Measurements from ENCODE around the gene CCDC183. TPM values are rescaled to one million over a fixed set of nuclear protein-coding genes. Genes with fewer than 3 reads are reported as not detected.

Gene CCDC183
- 0.20 to 0.83 TPM (median 0.45 TPM) in 5 replicates for total RNA-seq (2022; extraction: Qiagen RNA extraction; ENCODE audit: low read depth)

GRCh38 chr9:136796238-136796774 lies at the start of gene CCDC183:
Gene CCDC183, plus strand, starts transcription at chr9:136796338. Its CDS starts 60 bp downstream, at chr9:136796398.

DNA sequence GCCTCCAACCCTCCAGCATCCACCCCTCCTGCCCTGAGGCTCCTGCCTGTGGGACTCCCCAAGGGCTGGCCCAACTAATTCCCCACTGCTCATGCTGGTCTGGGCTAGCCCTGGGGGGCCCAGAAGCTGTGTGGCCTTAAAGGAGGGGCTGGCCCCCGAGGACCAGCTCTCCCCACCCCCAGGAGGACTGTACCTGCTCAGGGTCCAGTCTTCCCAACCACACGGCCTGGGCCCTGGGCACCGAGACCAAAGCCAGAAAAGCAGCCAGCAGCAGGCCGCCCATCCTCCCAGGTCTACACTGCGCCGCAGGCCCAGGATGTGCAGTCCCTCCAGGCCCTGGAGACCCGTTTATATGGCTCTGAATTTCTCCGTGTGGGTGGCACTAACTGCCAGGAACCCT lies 47.9 kb upstream of the CCDC183 start, which contains the start of gene LCN6:
Gene LCN6 (minus strand): TSS at position 325 of the 400 bp plus-strand sequence. CDS start 42 bp downstream, at position 283.

GRCh38 chr9:136764301-136764891 lies 31.7 kb upstream of the CCDC183 start, which contains the start of gene LCN15:
Gene LCN15, minus strand, starts transcription at chr9:136764518. Its CDS starts 30 bp downstream, at chr9:136764488.

GRCh38 chr9:136790640-136791515 lies 5.3 kb upstream of the CCDC183 start, which contains the start of gene TMEM141:
Gene TMEM141, plus strand, starts transcription at chr9:136791344. Its CDS starts 27 bp downstream, at chr9:136791371.

GRCh38 chr9:136807281-136808074 lies 11.3 kb downstream of the CCDC183 start, which contains the start of gene RABL6:
Gene RABL6, plus strand, starts transcription at chr9:136807948. Its CDS starts 249 bp downstream, at chr9:136808197.

GRCh38 chr9:136842380-136842948 lies 46.3 kb downstream of the CCDC183 start, which contains the start of gene AJM1:
Gene AJM1, plus strand, starts transcription at chr9:136842478. Its CDS starts 1,937 bp downstream, at chr9:136844415.

DNA sequence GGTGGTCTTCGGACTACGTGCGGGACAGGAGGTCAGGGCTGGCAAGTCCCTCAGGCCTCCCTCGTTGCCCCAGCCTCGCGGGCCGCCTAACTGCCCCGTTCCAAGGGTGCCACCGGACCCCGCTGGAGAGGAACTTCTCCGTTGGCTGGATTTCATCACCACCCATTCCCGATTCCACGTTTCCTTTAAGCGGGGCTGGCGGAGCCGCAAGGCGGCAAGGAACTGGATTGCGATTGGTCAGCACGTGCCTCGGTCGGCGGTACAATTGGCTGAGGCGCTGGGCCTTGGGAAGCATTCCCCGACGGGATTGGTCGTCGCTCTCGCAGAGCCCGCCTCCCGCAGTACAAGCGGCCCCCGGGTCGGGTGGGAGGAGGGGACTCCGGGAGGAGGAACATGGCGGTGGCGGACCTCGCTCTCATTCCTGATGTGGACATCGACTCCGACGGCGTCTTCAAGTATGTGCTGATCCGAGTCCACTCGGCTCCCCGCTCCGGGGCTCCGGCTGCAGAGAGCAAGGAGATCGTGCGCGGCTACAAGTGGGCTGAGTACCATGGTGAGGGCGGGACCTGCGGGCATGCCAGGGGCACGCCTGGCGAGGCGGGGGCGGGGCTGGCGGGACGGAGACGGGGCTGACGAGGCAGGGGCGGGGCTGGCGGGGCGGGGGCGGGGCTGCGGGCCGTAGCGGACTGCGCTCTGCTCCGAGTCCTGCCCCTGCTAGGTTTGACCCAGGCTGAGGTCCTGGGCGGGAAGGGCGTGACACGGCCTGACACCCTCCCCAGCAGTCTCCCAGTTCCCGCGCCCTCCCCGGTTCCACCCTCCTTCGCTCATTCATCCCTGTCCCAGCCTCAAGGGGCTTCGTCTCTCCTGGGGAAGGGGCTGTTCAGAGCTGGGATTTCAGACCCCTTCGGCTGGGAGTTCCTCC lies 53.2 kb downstream of the CCDC183 start, which contains the start of gene PHPT1:
Gene PHPT1 (plus strand): TSS at position 372 of the 922 bp plus-strand sequence. CDS start 22 bp downstream, at position 394.

GRCh38 chr9:136851941-136852663 lies 56.0 kb downstream of the CCDC183 start, which contains the start of gene MAMDC4:
Gene MAMDC4, plus strand, starts transcription at chr9:136852346. Its CDS starts 71 bp downstream, at chr9:136852417.

Other genes with a start within 250 kb of the CCDC183 start
- 39.5 to 60.2 TPM (median 52.8 TPM) in 5 replicates for gene EGFL7, start 133.4 kb upstream of the CCDC183 start, total RNA-seq (2022; extraction: Qiagen RNA extraction; ENCODE audit: low read depth)
- gene AGPAT2, start 108.9 kb upstream of the CCDC183 start, total RNA-seq (2022; extraction: Qiagen RNA extraction; ENCODE audit: low read depth): 64.9 to 110 TPM (median 102 TPM) in 5 replicates
- 6.4 to 10.5 TPM (median 7.9 TPM) in 5 replicates for gene DIPK1B, start 83.8 kb upstream of the CCDC183 start, total RNA-seq (2022; extraction: Qiagen RNA extraction; ENCODE audit: low read depth)
- not detected in 5 replicates for gene LCN10, start 53.4 kb upstream of the CCDC183 start, total RNA-seq (2022; extraction: Qiagen RNA extraction; ENCODE audit: low read depth)
- gene LCN6, start 47.8 kb upstream of the CCDC183 start, total RNA-seq (2022; extraction: Qiagen RNA extraction; ENCODE audit: low read depth): not detected in 5 replicates
- gene LCN8, start 38.1 kb upstream of the CCDC183 start, total RNA-seq (2022; extraction: Qiagen RNA extraction; ENCODE audit: low read depth): not detected in 5 replicates
- gene LCN15, start 31.8 kb upstream of the CCDC183 start, total RNA-seq (2022; extraction: Qiagen RNA extraction; ENCODE audit: low read depth): 0.09 TPM in 1 of 5 replicates, not detected in the others
- gene TMEM141, start 5.0 kb upstream of the CCDC183 start, total RNA-seq (2022; extraction: Qiagen RNA extraction; ENCODE audit: low read depth): 55.2 to 75.9 TPM (median 73.0 TPM) in 5 replicates
- gene RABL6, start 11.6 kb downstream of the CCDC183 start, total RNA-seq (2022; extraction: Qiagen RNA extraction; ENCODE audit: low read depth): 64.0 to 87.2 TPM (median 78.8 TPM) in 5 replicates
- gene AJM1, start 46.1 kb downstream of the CCDC183 start, total RNA-seq (2022; extraction: Qiagen RNA extraction; ENCODE audit: low read depth): 3.1 to 4.3 TPM (median 4.0 TPM) in 5 replicates
- 255 to 327 TPM (median 305 TPM) in 5 replicates for gene PHPT1, start 53.1 kb downstream of the CCDC183 start, total RNA-seq (2022; extraction: Qiagen RNA extraction; ENCODE audit: low read depth)
- 1.8 to 5.5 TPM (median 4.6 TPM) in 5 replicates for gene MAMDC4, start 56.0 kb downstream of the CCDC183 start, total RNA-seq (2022; extraction: Qiagen RNA extraction; ENCODE audit: low read depth)
- 418 to 545 TPM (median 475 TPM) in 5 replicates for gene EDF1, start 70.0 kb downstream of the CCDC183 start, total RNA-seq (2022; extraction: Qiagen RNA extraction; ENCODE audit: low read depth)
- 46.3 to 81.8 TPM (median 69.1 TPM) in 5 replicates for gene TRAF2, start 90.2 kb downstream of the CCDC183 start, total RNA-seq (2022; extraction: Qiagen RNA extraction; ENCODE audit: low read depth)
- gene FBXW5, start 148.4 kb downstream of the CCDC183 start, total RNA-seq (2022; extraction: Qiagen RNA extraction; ENCODE audit: low read depth): 61.9 to 101 TPM (median 95.1 TPM) in 5 replicates
- gene C8G, start 148.9 kb downstream of the CCDC183 start, total RNA-seq (2022; extraction: Qiagen RNA extraction; ENCODE audit: low read depth): 0.54 to 1.9 TPM (median 1.2 TPM) in 5 replicates
- gene LCN12, start 155.9 kb downstream of the CCDC183 start, total RNA-seq (2022; extraction: Qiagen RNA extraction; ENCODE audit: low read depth): 0.51 to 2.0 TPM (median 1.1 TPM) in 5 replicates
- 0.35 to 0.71 TPM (median 0.39 TPM) in 3 of 5 replicates, not detected in the others for gene PTGDS, start 181.2 kb downstream of the CCDC183 start, total RNA-seq (2022; extraction: Qiagen RNA extraction; ENCODE audit: low read depth)
- 0.02 TPM in 1 of 5 replicates, not detected in the others for gene LCNL1, start 186.7 kb downstream of the CCDC183 start, total RNA-seq (2022; extraction: Qiagen RNA extraction; ENCODE audit: low read depth)
- 49.2 to 83.7 TPM (median 73.5 TPM) in 5 replicates for gene PAXX, start 196.1 kb downstream of the CCDC183 start, total RNA-seq (2022; extraction: Qiagen RNA extraction; ENCODE audit: low read depth)
- 1.7 to 4.0 TPM (median 3.5 TPM) in 5 replicates for gene CLIC3, start 200.2 kb downstream of the CCDC183 start, total RNA-seq (2022; extraction: Qiagen RNA extraction; ENCODE audit: low read depth)
- 23.2 to 31.7 TPM (median 25.6 TPM) in 5 replicates for gene ABCA2, start 231.9 kb downstream of the CCDC183 start, total RNA-seq (2022; extraction: Qiagen RNA extraction; ENCODE audit: low read depth)
- gene FUT7, start 235.8 kb downstream of the CCDC183 start, total RNA-seq (2022; extraction: Qiagen RNA extraction; ENCODE audit: low read depth): 0.05 TPM in 2 of 5 replicates, not detected in the others
- gene NPDC1, start 249.8 kb downstream of the CCDC183 start, total RNA-seq (2022; extraction: Qiagen RNA extraction; ENCODE audit: low read depth): 36.7 to 87.5 TPM (median 78.6 TPM) in 5 replicates